Stimulated activated CD4-positive, alpha-beta T cell treated with anti-CD3 and anti-CD28 coated beads, TNF-alpha, amount 100 ng/mL, for 24 hours (primary cell): ENCODE data around the gene ROGDI.
"Not testable (repeated sequence)": the region's sequence is repeated elsewhere in the genome, so short reads cannot be mapped to it uniquely, and the experiment has no call there.

Source experiments
- DNase-seq, 3 experiments: peaks; one replicate each; pipeline ENCODE4 v3.0.0-alpha.2; 2020; ENCODE audit warnings: low read depth in 3 of 3

ROGDI gene

GRCh38 chr16:4790871-4791270, 11.6 kb downstream of the ROGDI start:
- no peak for DNase-seq

GRCh38 chr16:4790261-4790660, 12.2 kb downstream of the ROGDI start:
- no peak for DNase-seq

GRCh38 chr16:4788910-4789309, 13.5 kb downstream of the ROGDI start:
- DNase-seq: no peak

- DNase-seq: no peak
Observed at GRCh38 chr16:4788489-4788889, 13.9 kb downstream of the ROGDI start.

- no peak for DNase-seq
Observed at GRCh38 chr16:4787627-4788482, 14.6 kb downstream of the ROGDI start, which contains the start of gene SEPTIN12. Gene SEPTIN12, minus strand, starts transcription at chr16:4788345. Its CDS starts 700 bp downstream, at chr16:4787645.

GRCh38 chr16:4787068-4787467, 15.4 kb downstream of the ROGDI start:
- no peak for DNase-seq

- DNase-seq: no peak
Observed at GRCh38 chr16:4785758-4786433, 16.5 kb downstream of the ROGDI start.

GRCh38 chr16:4784444-4784987, 17.9 kb downstream of the ROGDI start:
- not testable (repeated sequence) for DNase-seq

GRCh38 chr16:4783951-4784336, 18.5 kb downstream of the ROGDI start:
- DNase-seq: no peak

GRCh38 chr16:4783251-4783950, 19.0 kb downstream of the ROGDI start:
- DNase-seq: no peak

GRCh38 chr16:4780235-4780634, 22.2 kb downstream of the ROGDI start:
- DNase-seq: no peak

GRCh38 chr16:4778050-4778392, 24.4 kb downstream of the ROGDI start:
- DNase-seq: no peak

- DNase-seq: no peak
Observed at GRCh38 chr16:4777339-4778049, 24.9 kb downstream of the ROGDI start.

- DNase-seq: no peak
Observed at GRCh38 chr16:4776141-4776705, 26.2 kb downstream of the ROGDI start.

GRCh38 chr16:4775005-4775404, 27.4 kb downstream of the ROGDI start:
- DNase-seq: no peak

- no peak for DNase-seq
Observed at GRCh38 chr16:4772351-4772750, 30.1 kb downstream of the ROGDI start.

- DNase-seq: no peak
Observed at GRCh38 chr16:4771646-4772045, 30.8 kb downstream of the ROGDI start.

- no peak for DNase-seq
Observed at GRCh38 chr16:4769306-4769638, 33.2 kb downstream of the ROGDI start.

- DNase-seq: peak; percentile 76 to 96 (median 81)
Observed at GRCh38 chr16:4768549-4769305, 33.7 kb downstream of the ROGDI start.

- no peak for DNase-seq
Observed at GRCh38 chr16:4767872-4768548, 34.4 kb downstream of the ROGDI start.
